GM18520 (cell line): Measurements from ENCODE around the gene ACBD3.
A peak's percentile ranks its signal among the peaks of the same experiment; 100 is the strongest.

Experiments used
- ATAC-seq: cut with Tn5 transposase; IDR thresholded peaks from one replicate; pipeline ENCODE4 v1.9.1; 2021; ENCODE audit not compliant: unreplicated experiment

The ACBD3 gene

DNA sequence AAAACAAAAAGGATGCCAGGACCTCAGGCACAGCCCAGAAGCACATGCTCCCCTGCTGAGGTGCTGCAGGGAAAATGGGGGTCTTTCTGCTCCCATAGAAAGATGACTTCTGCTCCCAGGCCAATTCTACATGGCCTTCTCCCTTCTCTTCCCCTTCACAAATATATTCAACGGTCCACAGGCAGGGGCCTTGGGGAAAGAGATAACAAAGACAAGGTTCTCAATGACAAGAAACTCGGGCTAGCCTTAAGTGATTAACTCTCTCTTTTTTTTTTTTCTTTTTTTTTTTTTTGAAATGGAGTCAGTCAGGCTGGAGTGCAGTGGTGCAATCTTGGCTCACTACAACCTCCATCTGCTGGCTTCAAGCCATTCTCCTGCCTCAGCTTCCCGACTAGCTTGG, 69.9 kb downstream of the ACBD3 start:
- no peak for ATAC-seq

GRCh38 chr1:226112626-226113025, 73.9 kb downstream of the ACBD3 start:
- ATAC-seq, result no peak

GRCh38 chr1:226111883-226112261, 74.7 kb downstream of the ACBD3 start:
- no peak for ATAC-seq

GRCh38 chr1:226111098-226111882, 75.3 kb downstream of the ACBD3 start:
- no peak for ATAC-seq

- ATAC-seq, result peak; percentile 79
These were observed 76.1 kb downstream of the ACBD3 start for GRCh38 chr1:226110249-226111097.

- peak; percentile 56 for ATAC-seq
These were observed 76.7 kb downstream of the ACBD3 start for GRCh38 chr1:226109829-226110248.

GRCh38 chr1:226108935-226109828, 77.4 kb downstream of the ACBD3 start:
- no peak for ATAC-seq

DNA sequence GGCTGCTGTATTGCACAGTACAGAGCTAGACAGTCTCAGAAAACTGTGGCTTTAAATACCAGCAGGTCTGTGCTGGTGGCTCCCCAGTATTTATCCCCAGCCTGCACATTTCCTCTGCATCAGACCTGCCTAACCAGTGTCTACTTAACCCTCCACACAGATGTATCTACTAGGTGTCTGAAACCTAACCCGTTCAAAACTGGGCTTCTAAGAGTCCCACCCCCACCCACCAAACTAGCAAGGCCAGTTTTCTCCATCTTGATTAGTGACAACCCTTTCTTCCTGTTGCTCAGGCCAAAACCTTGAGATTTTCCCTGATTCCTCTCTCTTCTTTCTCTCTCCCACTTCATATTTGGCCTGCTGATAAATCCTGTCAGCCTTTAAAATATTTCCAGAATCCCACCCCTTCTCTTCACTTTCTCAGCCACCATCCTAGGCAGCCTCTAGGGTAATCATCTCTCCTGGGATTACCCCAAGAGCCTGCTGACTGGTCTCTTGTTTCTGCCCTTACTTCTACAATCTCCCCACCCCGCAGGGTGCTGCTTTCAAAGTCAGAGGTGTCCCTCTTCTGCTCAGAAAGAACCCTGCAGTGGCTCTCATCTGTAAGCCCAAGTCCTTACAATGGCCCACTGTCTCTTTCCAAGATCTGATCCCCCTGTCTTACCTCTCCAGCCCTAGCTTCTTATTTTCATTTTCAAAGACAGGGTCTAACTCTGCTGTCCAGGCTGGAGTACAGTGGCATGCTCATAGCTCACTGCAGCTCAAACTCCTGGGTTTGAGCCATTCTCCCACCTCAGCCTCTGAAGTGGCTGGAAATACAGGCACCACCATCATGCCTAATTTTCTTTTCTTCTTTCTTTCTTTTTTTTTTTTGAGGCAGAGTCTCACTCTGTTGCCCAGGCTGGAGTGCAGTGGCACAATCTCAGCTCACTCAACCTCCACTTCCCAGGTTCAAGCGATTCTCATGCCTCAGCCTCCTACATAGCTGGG, 78.8 kb downstream of the ACBD3 start:
- no peak for ATAC-seq

DNA sequence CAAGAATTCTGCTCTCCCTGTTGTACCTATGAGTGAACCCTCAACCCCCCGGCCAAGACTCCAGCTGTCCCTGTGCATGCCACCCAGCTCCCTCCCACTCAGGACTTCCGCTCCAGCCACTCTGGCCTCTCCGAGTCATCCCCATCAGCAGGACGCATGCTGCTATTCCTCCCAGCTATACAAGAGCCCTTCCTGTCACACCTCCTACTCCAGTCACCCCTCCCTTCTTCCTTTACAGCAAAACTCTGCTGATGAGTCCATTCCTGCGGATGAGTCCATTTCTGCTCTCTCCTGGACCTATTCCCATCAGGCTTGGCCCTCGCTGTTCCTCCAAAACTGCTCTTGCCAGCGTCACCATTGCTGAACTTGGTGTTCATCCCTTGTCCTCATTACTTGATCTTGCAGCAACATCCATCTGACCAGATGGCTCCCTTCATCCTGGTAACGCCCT, 81.8 kb downstream of the ACBD3 start:
- ATAC-seq, result no peak

GRCh38 chr1:226100436-226101391, 85.8 kb downstream of the ACBD3 start:
- ATAC-seq, result no peak

DNA sequence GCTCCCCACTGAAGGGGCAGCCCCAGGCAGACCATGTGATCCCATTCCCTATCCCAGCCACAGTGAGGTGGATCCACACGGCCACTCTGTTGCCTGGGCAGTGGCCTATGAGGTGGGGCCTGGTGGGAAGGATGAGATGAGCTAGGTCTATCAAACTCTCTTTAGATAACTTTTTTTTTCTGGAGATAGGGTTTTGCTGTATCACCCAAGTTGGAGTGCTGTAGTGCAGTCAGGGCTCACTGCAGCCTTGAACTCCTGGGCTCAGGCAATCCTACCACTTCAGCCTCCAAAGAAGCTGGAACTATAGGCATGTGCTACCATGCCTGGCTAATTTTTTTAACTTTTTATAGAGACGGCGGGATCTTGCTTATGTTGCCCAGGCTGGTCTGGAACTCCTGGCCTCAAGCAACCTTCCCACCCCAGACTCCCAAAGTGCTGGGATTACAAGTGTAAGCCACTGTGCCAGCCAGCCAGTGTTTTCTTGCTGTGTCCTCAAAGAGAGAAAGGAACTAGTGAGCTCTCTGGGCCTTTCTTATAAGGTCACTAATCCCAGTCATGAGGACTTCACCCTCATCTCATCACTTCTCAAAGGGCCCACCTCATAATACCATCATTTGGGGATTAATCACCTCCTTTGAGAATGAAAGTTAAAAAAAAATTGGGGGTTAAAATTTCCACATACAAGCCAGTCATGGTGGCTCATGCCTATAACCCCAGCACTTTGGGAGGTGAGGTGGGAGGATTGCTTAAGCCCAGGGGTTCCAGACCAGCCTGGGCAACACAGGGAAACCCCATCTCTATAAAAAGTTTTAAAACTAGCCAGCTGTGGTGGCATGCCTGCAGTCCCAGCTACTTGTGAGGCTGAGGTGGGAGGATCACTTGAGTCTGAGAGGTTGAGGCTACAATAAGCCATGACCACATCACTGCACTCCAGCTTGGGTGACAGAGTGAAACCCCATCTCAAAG, 87.4 kb downstream of the ACBD3 start:
- no peak for ATAC-seq

- ATAC-seq, result no peak
These were observed 88.5 kb downstream of the ACBD3 start for GRCh38 chr1:226097866-226098625.

GRCh38 chr1:226095286-226095685, 91.3 kb downstream of the ACBD3 start:
- no peak for ATAC-seq
